Kidney glomerular epithelial cell (primary cell): ENCODE data around the gene PKD2.
A peak's percentile ranks its signal among the peaks of the same experiment; 100 is the strongest.

Experiments used
- DNase-seq: peaks from one replicate; lab custom pipeline; 2025; lab: John Stamatoyannopoulos, UW

The PKD2 gene

GRCh38 chr4:88007304-88008121 lies at the start of gene PKD2:
Gene PKD2 (plus strand): TSS chr4:88007635. CDS start chr4:88007734, 99 bp downstream.
- peak; percentile 73 for DNase-seq

DNA sequence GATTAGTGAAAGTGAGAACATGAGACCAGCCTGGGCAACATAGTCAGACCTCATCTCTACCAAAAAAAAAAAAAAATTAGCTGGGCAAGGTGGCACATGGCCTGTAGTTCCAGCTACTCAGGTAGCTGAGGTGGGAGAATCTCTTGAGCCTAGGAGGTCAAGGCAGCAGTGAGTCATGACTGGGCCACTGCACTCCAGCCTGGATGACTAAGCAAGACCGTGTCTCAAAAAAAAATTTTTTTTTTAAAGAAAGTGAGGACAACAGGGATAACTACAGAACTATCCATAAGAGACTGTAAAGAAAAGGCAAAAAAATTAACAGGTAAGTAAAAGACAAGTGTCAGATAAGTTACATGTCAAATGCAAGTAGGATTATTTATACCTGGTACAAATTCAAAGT lies 45.4 kb upstream of the PKD2 start:
- peak; percentile 48 for DNase-seq

GRCh38 chr4:87962398-87963146 lies 44.9 kb upstream of the PKD2 start:
- DNase-seq: no peak

GRCh38 chr4:87965501-87965975 lies 41.9 kb upstream of the PKD2 start:
- DNase-seq: no peak

DNA sequence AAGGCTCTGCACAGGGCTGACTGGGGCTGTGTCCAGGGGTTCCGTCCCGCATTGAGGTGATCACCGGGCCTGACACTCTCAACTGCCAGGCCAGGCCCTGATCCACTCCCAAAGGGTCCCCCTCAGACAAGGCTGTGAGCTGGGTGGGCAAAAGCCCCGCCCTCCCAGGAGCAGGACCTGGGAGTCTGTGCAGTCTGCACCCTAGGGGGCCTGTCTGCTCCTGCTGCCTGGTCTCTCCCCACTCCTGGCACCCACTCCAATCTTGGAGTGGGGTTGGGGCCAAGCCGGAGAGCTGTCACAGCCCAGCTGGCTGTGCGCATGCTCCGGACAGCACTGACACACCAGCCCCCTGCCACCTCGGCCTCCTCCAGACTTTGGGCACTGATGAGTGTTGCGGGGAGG lies 41.3 kb upstream of the PKD2 start:
- no peak for DNase-seq

DNA sequence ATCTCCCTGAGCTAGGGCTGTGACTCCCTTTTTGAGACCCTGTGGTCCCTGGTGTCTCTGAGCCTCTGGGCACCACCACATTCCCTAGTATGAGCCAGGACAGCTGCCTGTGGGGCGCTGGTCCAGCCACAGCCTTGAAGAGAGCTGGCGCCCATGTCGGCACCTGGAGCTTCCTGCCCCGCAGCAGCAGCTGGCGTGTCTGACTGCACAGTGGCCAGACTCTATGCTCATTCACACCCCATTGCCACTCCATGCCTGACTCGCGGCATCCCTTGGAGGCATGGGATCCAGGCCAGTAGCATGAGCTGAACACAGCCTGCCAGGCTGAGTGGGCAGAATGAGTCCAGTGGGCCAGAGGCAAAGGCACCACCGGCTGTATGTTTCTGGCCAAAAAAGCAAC lies 40.2 kb upstream of the PKD2 start:
- DNase-seq: no peak

DNA sequence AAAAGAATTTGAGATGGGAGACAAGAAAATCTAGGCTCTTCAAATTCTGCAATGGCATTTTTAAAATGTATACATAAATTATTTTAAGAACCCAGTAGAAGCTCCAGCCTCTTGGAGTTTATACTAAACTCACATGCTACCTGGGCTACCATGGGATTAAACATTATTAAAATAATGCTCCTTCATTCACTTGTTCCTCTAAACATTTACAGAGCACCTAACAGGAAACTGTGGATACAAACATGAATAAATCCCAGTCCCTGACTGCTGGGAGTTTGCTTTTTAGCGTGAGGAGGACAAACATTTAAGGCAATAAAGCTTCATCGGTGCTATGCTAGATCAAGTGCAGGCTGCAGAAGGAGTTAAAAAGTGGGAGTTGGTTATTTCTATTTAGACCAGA lies 37.3 kb upstream of the PKD2 start:
- no peak for DNase-seq

GRCh38 chr4:87971866-87972265 lies 35.6 kb upstream of the PKD2 start:
- DNase-seq: no peak

GRCh38 chr4:87973283-87974169 lies 33.9 kb upstream of the PKD2 start:
- peak; percentile 88 for DNase-seq

DNA sequence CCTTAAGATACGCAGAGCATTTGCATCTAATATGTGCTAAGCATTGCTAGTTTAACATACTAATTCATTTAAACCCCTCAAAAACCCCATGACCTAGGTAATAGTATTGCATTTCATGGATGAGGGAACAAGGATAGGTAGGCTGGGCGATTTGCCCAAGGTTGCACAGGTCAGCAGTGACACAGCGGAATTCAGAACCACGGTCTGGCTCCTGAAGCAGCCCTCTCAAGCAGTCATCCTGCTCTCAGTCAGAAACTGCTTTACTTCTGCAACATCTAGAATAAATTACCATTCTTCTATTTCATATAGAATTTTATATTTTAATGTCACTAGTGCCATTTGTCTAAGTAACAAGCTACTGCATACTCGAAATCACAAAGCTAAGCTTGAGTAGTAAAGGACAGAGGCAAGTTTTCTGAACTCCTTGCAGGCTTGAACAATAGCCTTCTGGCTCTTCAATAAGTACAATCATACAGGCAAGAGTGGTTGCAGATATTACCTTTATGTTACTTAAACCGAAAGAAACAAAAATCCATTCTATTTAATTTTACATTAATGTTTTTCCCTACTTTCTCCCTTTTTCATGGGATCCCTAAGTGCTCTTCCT lies 32.5 kb upstream of the PKD2 start:
- DNase-seq: peak; percentile 81

DNA sequence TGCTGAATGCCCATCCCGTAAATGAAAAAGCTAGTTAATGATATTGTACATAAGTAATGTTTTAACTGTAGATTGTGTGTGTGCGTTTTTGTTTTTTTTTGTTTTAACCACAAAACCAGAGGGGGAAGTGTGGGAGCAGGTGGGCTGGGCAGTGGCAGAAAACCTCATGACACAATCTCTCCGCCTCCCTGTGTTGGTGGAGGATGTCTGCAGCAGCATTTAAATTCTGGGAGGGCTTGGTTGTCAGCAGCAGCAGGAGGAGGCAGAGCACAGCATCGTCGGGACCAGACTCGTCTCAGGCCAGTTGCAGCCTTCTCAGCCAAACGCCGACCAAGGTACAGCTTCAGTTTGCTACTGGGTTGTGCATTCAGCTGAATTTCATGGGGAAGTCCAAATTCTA lies 32.0 kb upstream of the PKD2 start, which contains the start of gene SPP1:
SPP1 (plus strand) TSS at position 249 of the 400 bp plus-strand sequence. CDS start 1,182 bp downstream, outside the sequence.
- DNase-seq: peak; percentile 98

- no peak for DNase-seq
These were observed 29.7 kb upstream of the PKD2 start for GRCh38 chr4:87977521-87978278.

GRCh38 chr4:87978681-87979080 lies 28.8 kb upstream of the PKD2 start:
- peak; percentile 41 for DNase-seq

DNA sequence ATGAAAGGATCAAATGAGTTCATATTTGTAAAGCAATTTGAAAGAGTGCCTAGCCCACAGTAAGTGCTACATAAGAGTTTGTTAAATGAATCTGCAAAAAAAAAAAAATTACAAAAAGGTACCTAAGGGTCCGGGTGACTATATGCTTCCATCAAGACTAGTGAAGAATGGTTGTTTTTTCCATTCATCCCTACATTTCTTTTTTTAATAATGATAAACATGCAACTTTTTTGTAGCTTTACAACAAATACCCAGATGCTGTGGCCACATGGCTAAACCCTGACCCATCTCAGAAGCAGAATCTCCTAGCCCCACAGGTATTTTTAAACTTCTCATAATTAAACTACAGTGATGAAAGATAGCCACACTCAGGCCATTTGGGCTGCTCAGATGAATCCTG lies 27.6 kb upstream of the PKD2 start:
- no peak for DNase-seq

DNA sequence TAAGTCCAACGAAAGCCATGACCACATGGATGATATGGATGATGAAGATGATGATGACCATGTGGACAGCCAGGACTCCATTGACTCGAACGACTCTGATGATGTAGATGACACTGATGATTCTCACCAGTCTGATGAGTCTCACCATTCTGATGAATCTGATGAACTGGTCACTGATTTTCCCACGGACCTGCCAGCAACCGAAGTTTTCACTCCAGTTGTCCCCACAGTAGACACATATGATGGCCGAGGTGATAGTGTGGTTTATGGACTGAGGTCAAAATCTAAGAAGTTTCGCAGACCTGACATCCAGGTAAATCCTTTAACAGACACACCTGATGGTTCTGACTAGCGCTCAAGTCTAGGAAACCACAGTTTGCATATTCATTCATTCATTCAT lies 25.9 kb upstream of the PKD2 start:
- no peak for DNase-seq

DNA sequence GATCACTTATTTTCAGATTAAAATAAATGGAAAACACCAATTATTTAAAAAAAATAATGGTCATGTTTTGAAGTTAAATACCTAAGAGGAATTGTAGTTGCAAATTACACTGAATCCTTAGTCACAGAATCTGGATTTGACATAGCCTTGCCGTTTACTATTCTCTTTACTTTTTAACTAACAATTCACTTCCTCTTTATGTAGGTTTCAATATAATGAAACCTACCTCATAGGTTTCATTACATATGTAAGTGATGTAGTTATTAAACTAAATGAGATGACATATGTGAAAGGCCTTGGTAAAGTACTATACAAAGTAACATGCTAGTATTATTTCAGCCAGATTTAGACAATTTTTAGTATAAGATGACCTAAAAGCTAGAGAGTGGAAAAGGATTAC lies 25.4 kb upstream of the PKD2 start:
- DNase-seq: no peak

GRCh38 chr4:87982446-87983010 lies 24.9 kb upstream of the PKD2 start:
- DNase-seq: no peak

- DNase-seq: no peak
These were observed 23.4 kb upstream of the PKD2 start for GRCh38 chr4:87983996-87984395.

GRCh38 chr4:87985097-87985886 lies 22.1 kb upstream of the PKD2 start:
- DNase-seq: peak; percentile 83

DNA sequence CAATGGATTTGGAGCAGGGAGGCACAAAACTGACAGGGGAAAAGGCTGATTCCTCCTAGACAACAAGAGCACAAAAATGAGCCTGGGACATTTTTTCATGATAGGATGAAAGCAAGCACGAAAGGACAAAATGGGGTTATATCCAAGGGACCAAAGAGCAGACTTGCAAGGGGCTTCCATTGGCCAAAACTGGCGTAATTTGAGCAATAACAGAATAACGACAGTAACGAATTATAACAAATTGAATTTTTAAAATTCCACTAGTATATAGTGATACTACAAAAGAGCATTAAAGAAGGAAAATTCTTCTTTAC lies 21.6 kb upstream of the PKD2 start:
- DNase-seq: no peak
